Measurements from ENCODE around the gene LAMA3.

Gene LAMA3

DNA sequence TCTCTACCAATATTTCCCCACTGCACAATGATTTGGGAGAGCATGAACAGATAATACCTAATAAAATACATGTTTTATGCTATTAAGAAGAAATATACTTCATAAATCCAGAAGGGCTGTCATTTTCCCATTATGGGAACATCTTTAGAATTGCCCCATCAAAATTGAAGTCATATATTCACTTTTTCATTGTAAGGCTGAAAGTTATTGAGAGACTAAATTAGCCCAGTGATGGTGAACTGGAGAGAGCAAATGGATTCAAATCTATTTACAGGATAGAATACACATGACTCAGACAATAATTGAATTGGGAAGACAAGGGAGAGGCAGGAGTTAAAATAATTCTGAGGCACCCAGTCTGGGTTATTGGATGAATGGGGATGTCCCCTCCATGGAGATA lies 245.6 kb downstream of the LAMA3 start:
- TF ChIP-seq, protein P1, sequence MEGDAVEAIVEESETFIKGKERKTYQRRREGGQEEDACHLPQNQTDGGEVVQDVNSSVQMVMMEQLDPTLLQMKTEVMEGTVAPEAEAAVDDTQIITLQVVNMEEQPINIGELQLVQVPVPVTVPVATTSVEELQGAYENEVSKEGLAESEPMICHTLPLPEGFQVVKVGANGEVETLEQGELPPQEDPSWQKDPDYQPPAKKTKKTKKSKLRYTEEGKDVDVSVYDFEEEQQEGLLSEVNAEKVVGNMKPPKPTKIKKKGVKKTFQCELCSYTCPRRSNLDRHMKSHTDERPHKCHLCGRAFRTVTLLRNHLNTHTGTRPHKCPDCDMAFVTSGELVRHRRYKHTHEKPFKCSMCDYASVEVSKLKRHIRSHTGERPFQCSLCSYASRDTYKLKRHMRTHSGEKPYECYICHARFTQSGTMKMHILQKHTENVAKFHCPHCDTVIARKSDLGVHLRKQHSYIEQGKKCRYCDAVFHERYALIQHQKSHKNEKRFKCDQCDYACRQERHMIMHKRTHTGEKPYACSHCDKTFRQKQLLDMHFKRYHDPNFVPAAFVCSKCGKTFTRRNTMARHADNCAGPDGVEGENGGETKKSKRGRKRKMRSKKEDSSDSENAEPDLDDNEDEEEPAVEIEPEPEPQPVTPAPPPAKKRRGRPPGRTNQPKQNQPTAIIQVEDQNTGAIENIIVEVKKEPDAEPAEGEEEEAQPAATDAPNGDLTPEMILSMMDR (IDR thresholded peaks at IDR 0.05; ENCODE audit: low read depth, low read length, missing control alignments): no peak
- no peak overlapping the region for H3K4me3 ChIP-seq (ENCODE audit: low read depth, low read length)
- in situ Hi-C loops (cut with HindIII; ENCODE audit: low sequenced_read_pairs): no loop called here
- DNase-seq (ENCODE audit: low read depth): no peak

DNA sequence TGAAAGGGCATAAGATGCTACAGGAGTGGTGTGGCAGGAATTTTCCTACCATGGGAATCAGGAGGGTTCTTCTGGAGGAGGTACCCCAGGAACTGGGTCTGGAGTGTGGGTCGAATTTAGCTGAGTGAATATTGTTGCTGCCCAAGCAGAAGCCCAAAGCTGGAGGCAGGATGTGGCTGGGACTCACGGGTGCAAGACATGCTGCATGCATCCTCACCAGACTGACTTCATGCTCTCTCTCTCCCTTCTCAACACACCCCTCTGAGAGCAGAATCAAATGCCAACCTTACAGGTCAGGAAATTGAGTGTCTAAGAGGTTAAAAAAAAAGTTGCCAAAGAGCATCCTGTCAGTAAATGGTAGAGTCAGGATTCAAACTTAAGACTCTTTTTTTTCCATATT lies 246.6 kb downstream of the LAMA3 start:
- in situ Hi-C loops (cut with HindIII; ENCODE audit: low sequenced_read_pairs): no loop called here
- TF ChIP-seq, protein P1 (IDR thresholded peaks at IDR 0.05; ENCODE audit: low read depth, low read length, missing control alignments): no peak
- no peak for DNase-seq (ENCODE audit: low read depth)
- H3K4me3 ChIP-seq (ENCODE audit: low read depth, low read length): no peak overlapping the region

DNA sequence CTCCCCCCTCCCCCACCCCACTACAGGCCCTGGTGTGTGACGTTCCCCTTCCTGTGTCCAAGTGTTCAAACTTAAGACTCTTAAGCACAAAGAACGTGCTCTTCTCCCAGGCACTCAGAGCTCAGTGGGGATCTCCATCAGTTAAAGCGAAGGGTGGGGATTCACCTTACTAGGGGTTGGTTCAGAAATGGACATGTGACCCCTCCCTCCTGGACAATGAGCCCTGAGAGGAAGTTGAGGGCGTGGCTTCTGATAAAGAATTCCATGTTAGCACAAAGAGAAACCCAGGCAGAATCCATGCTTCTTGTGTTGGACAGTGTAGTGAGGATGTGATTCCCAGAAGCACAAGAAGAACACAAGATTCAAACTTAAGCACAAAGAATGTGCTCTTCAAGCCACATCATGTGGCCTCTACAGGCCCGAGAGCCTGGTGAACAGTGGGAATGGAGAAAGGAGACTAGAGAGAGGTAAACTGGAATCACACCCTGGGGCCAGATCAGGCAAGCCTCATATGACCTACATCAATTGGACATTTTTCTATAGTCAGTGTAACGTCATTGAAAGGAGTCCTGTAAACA lies 247.2 kb downstream of the LAMA3 start:
- no peak overlapping the region for H3K4me3 ChIP-seq (ENCODE audit: low read depth, low read length)
- TF ChIP-seq, protein P1 (IDR thresholded peaks at IDR 0.05; ENCODE audit: low read depth, low read length, missing control alignments): no peak
- DNase-seq (ENCODE audit: low read depth): no peak
- in situ Hi-C loops (cut with HindIII; ENCODE audit: low sequenced_read_pairs): no loop called here

DNA sequence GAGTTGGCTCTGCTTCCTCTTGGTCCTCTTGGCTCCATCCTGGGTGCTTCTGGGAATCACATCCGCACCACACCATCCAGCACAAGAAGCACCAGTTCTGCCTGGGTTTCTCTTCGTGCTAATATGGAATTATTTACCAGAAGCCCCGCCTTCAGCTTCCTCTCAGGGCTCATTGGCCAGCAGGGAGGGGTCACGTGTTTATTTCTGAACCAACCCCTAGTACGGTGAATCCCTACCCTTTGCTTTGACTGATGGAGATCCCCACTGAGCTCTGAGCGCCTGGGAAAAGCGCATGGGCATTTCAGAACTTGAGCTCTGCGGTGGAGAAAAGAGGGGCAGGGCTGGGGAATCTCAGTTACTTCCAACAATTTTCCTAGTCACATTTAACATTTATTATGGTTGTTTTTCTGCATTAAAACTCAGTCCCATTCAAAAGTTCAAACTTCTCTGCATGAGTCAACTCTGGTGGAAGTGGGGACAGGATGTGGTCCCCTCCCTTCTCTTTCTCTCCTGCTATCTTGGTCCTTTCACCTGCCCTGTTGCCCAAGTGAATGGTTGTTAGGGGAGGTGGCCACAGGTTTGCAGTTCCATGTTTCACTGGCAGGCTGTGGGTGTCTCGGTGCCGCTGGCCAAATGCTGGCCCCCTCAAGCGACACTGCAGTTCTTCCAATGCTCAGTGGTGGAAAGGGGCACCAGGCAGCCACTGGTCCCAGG lies 248.9 kb downstream of the LAMA3 start:
- no peak overlapping the region for H3K4me3 ChIP-seq (ENCODE audit: low read depth, low read length)
- no peak for DNase-seq (ENCODE audit: low read depth)
- TF ChIP-seq, protein P1 (IDR thresholded peaks at IDR 0.05; ENCODE audit: low read depth, low read length, missing control alignments): no peak
- in situ Hi-C loops (cut with HindIII; ENCODE audit: low sequenced_read_pairs): no loop called here

DNA sequence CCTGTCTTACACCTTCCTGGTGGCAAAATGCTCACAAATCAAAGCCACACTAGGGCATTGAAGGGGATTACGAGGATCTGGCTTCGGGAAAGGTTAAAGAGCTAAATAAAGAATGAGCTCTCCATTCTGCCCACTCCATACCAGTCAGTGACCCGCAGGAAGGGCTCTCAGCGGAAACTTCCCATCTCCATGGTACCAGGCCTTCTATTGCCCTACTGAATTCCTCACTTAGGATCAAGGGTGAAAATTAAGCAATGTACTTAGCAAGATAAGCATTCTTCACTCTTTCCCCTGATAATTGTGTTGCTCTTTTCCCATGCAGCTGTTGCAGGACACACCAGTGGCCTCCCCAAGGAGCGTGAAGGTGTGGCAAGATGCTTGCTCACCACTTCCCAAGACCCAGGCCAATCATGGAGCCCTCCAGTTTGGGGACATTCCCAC lies 249.7 kb downstream of the LAMA3 start:
- TF ChIP-seq, protein P1 (IDR thresholded peaks at IDR 0.05; ENCODE audit: low read depth, low read length, missing control alignments): no peak
- no peak overlapping the region for H3K4me3 ChIP-seq (ENCODE audit: low read depth, low read length)
- in situ Hi-C loops (cut with HindIII; ENCODE audit: low sequenced_read_pairs): no loop called here
- DNase-seq (ENCODE audit: low read depth): no peak

DNA sequence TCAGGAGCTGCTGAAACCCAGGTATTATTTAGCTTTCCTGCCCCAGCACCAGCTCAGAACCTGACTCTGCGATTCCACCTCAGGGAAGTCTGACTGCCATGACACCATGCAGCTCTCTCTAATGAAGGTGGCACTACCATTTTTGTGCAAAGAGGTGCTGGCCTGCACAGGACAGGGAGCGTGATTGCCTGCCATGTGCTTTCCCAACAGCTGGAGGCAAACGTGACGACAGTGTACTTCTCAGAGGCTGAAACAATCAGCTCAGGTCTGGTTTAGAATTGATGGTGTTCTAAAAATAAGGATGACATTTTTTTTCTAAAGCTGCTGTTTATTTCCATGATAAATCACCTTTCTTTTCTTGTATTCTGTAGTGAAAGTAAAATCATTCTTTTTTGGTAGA lies 250.1 kb downstream of the LAMA3 start:
- TF ChIP-seq, protein P1 (IDR thresholded peaks at IDR 0.05; ENCODE audit: low read depth, low read length, missing control alignments): no peak
- no peak for DNase-seq (ENCODE audit: low read depth)
- in situ Hi-C loops (cut with HindIII; ENCODE audit: low sequenced_read_pairs): no loop called here
- H3K4me3 ChIP-seq (ENCODE audit: low read depth, low read length): no peak overlapping the region
